ENCODE measurements around the gene NSUN5. TPM values are rescaled to one million over a fixed set of nuclear protein-coding genes. Genes with fewer than 3 reads are reported as not detected.

Gene NSUN5
- total RNA-seq, 1 experiment from 2014 or later, result 51.6 TPM

DNA sequence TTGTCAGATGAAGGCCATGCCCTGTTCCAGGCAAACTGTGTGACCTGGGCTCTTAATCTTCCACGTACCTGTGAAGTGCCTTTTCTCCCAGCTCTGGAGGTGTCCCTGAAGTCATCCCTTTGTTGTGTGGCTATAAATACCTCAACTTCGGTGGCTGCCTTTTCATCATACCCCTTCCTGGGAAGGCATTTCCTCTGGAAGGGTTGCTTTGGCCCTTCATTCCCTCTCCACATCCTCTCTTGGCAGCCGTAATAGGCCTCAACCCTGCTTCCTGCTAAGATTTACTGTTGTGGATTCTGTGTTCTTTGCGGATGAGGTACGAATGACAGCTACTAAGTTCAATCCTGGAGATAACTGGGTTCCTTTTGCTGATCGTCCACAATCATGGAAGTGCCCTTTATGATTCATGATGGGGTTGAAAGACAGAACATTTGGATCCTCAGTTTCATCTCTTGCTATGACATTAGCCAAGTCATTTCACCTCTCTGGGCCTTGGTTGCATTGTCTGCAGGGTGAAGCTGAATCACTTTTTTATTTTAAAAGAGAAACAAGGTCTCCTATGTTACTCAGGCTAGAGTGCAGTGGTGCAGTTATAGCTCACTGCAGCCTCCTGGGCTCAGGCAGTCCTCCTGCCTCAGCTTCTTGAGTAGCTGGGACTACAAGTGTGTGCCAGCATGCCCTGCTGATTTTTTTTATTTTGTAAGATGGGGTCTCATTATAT lies 43.0 kb upstream of the NSUN5 start:
- CTCF ChIA-PET, result no interaction called here
- TF ChIP-seq, protein P1, sequence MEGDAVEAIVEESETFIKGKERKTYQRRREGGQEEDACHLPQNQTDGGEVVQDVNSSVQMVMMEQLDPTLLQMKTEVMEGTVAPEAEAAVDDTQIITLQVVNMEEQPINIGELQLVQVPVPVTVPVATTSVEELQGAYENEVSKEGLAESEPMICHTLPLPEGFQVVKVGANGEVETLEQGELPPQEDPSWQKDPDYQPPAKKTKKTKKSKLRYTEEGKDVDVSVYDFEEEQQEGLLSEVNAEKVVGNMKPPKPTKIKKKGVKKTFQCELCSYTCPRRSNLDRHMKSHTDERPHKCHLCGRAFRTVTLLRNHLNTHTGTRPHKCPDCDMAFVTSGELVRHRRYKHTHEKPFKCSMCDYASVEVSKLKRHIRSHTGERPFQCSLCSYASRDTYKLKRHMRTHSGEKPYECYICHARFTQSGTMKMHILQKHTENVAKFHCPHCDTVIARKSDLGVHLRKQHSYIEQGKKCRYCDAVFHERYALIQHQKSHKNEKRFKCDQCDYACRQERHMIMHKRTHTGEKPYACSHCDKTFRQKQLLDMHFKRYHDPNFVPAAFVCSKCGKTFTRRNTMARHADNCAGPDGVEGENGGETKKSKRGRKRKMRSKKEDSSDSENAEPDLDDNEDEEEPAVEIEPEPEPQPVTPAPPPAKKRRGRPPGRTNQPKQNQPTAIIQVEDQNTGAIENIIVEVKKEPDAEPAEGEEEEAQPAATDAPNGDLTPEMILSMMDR (conservative IDR thresholded peaks at IDR 0.05), result no peak
- no peak for TF ChIP-seq EZH2 (IDR thresholded peaks at IDR 0.05; ENCODE audit: low read depth)
- H3K9me3 ChIP-seq (ENCODE audit: insufficient read depth, low read depth), result no peaks in the 10 kb centered on the region
- BruUV-seq (replicated peaks), result no TSS peak
- H3K27ac ChIP-seq, result no peak overlapping the region
- POLR2A ChIA-PET (ENCODE audit: unreplicated experiment), result no interaction called here
- no peaks in the 10 kb centered on the region for H4K20me1 ChIP-seq (ENCODE audit: insufficient read depth)
- H3K4me3 ChIP-seq, result no peak overlapping the region
- no peak overlapping the region for H3K4me2 ChIP-seq
- no peaks in the 10 kb centered on the region for H3K9me2 ChIP-seq (ENCODE audit: insufficient read depth)
- no peaks in the 10 kb centered on the region for H3F3A ChIP-seq (ENCODE audit: insufficient read depth, low read depth)
- intact Hi-C loops (cut with micrococcal nuclease; ENCODE audit: unreplicated experiment), result no loop called here
- no peaks in the 10 kb centered on the region for H3K79me2 ChIP-seq (ENCODE audit: low read depth)
- DNase-seq, result no peak
- H2AFZ ChIP-seq, result no peak overlapping the region
- no peaks in the 10 kb centered on the region for H3K36me3 ChIP-seq (ENCODE audit: low read depth)
- no peaks in the 10 kb centered on the region for H3K4me1 ChIP-seq (replicated peaks; ENCODE audit: insufficient read depth)
- no peaks in the 10 kb centered on the region for H3K27me3 ChIP-seq (ENCODE audit: insufficient read depth, low read depth)

- H4K20me1 ChIP-seq (ENCODE audit: insufficient read depth), result no peaks in the 10 kb centered on the region
- ChIA-PET POLR2A (ENCODE audit: unreplicated experiment) (no interaction called here), CTCF (no interaction called here)
- no peak overlapping the region for H2AFZ ChIP-seq
- TF ChIP-seq, protein P1 (conservative IDR thresholded peaks at IDR 0.05), result no peak
- TF ChIP-seq EZH2 (IDR thresholded peaks at IDR 0.05; ENCODE audit: low read depth), result no peak
- H3K4me3 ChIP-seq, result no peak overlapping the region
- no peak for DNase-seq
- no TSS peak for BruUV-seq (replicated peaks)
- no peaks in the 10 kb centered on the region for H3K27me3 ChIP-seq (ENCODE audit: insufficient read depth, low read depth)
- H3K4me1 ChIP-seq (replicated peaks; ENCODE audit: insufficient read depth), result no peaks in the 10 kb centered on the region
- no peak overlapping the region for H3K27ac ChIP-seq
- H3K79me2 ChIP-seq (ENCODE audit: low read depth), result no peaks in the 10 kb centered on the region
- H3K36me3 ChIP-seq (ENCODE audit: low read depth), result no peaks in the 10 kb centered on the region
- intact Hi-C loops (cut with micrococcal nuclease; ENCODE audit: unreplicated experiment), result no loop called here
- no peak overlapping the region for H3K4me2 ChIP-seq
- H3K9me3 ChIP-seq (ENCODE audit: insufficient read depth, low read depth), result no peaks in the 10 kb centered on the region
- no peaks in the 10 kb centered on the region for H3K9me2 ChIP-seq (ENCODE audit: insufficient read depth)
- no peaks in the 10 kb centered on the region for H3F3A ChIP-seq (ENCODE audit: insufficient read depth, low read depth)
Observed at GRCh38 chr7:73350306-73351068, 41.9 kb upstream of the NSUN5 start.

- CTCF ChIA-PET, result no interaction called here
- no TSS peak for BruUV-seq (replicated peaks)
Observed at GRCh38 chr7:73349763-73350162, 41.1 kb upstream of the NSUN5 start.

More at GRCh38 chr7:73349763-73350162, 41.1 kb upstream of the NSUN5 start:
- no peak for TF ChIP-seq EZH2 (IDR thresholded peaks at IDR 0.05; ENCODE audit: low read depth)
- TF ChIP-seq, protein P1 (conservative IDR thresholded peaks at IDR 0.05), result no peak
- DNase-seq, result no peak
- Histone ChIP-seq H3K36me3 (ENCODE audit: low read depth) (no peaks in the 10 kb centered on the region), H3K27ac (no peak overlapping the region), H2AFZ (no peak overlapping the region), H3K9me3 (ENCODE audit: insufficient read depth, low read depth) (no peaks in the 10 kb centered on the region), H3K9me2 (ENCODE audit: insufficient read depth) (no peaks in the 10 kb centered on the region), H3K79me2 (ENCODE audit: low read depth) (no peaks in the 10 kb centered on the region), H3K4me1 (replicated peaks; ENCODE audit: insufficient read depth) (no peaks in the 10 kb centered on the region), H3K27me3 (ENCODE audit: insufficient read depth, low read depth) (no peaks in the 10 kb centered on the region), H3K4me2 (no peak overlapping the region), H3K4me3 (no peak overlapping the region), H4K20me1 (ENCODE audit: insufficient read depth) (no peaks in the 10 kb centered on the region), H3F3A (ENCODE audit: insufficient read depth, low read depth) (no peaks in the 10 kb centered on the region)
- intact Hi-C loops (cut with micrococcal nuclease; ENCODE audit: unreplicated experiment), result no loop called here
- POLR2A ChIA-PET (ENCODE audit: unreplicated experiment), result no interaction called here
